Gastroesophageal sphincter (tissue), 3 donors: ENCODE measurements around the gene BHLHE41.

Experiments used
- CTCF ChIP-seq, 4 experiments: fragments of 200-600 bp in 2 of 4; fragments of 450-650 bp in 2 of 4; sonication (generic) in 1 of 4; IDR thresholded peaks; one replicate each; pipeline ENCODE4 v1.5.1; 2017 to 2019; ENCODE audit warnings: antibody characterized with exemption in 4 of 4, mild to moderate bottlenecking in 2 of 4, moderate library complexity in 2 of 4
- EP300 ChIP-seq: sonication (generic); formaldehyde crosslinking; IDR thresholded peaks from one replicate; pipeline ENCODE4 v1.6.1; 2017; ENCODE audit warnings: antibody characterized with exemption, mild to moderate bottlenecking
- POLR2A ChIP-seq, 2 donors: fragments of 450-650 bp; IDR thresholded peaks; one replicate each; pipeline ENCODE4 v1.6.1; 2017; ENCODE audit warnings: antibody characterized with exemption in 2 of 2, mild to moderate bottlenecking in 2 of 2, moderate library complexity in 1 of 2
- POLR2AphosphoS5 ChIP-seq: sonication (generic); formaldehyde crosslinking; IDR thresholded peaks from one replicate; pipeline ENCODE4 v1.6.1; 2017; ENCODE audit warnings: antibody characterized with exemption

GRCh38 chr12:26088998-26089397, 35.8 kb downstream of the BHLHE41 start:
- TF ChIP-seq CTCF (IDR thresholded peaks at IDR 0.05) (no peak), POLR2A (IDR thresholded peaks at IDR 0.05) (no peak), POLR2AphosphoS5 (no peak), EP300 (no peak)
